GM21825 (cell line): ENCODE data around the gene GJD3.

Experiments
- ATAC-seq: cut with Tn5 transposase; IDR thresholded peaks from one replicate; pipeline ENCODE4 v1.9.1; 2021; ENCODE audit warnings: mild to moderate bottlenecking, moderate library complexity; ENCODE audit not compliant: unreplicated experiment

The GJD3 gene

GRCh38 chr17:40342504-40343218 is 21.9 kb downstream of the GJD3 start:
- no peak for ATAC-seq

- ATAC-seq = no peak
Observed at GRCh38 chr17:40341808-40342503, 22.6 kb downstream of the GJD3 start.

GRCh38 chr17:40340880-40341807 is 23.4 kb downstream of the GJD3 start:
- peak; percentile 58 for ATAC-seq

- no peak for ATAC-seq
Observed at GRCh38 chr17:40340327-40340726, 24.2 kb downstream of the GJD3 start.

- ATAC-seq = no peak
Observed at GRCh38 chr17:40338941-40339649, 25.4 kb downstream of the GJD3 start.

- no peak for ATAC-seq
Observed at GRCh38 chr17:40338058-40338457, 26.5 kb downstream of the GJD3 start.

GRCh38 chr17:40337351-40337750 is 27.2 kb downstream of the GJD3 start:
- ATAC-seq = no peak

- ATAC-seq = no peak
Observed at GRCh38 chr17:40335620-40336019, 28.9 kb downstream of the GJD3 start.

- no peak for ATAC-seq
Observed at GRCh38 chr17:40333781-40334448, 30.6 kb downstream of the GJD3 start.

GRCh38 chr17:40331743-40332641 is 32.5 kb downstream of the GJD3 start:
- no peak for ATAC-seq

GRCh38 chr17:40330850-40331470 is 33.6 kb downstream of the GJD3 start:
- ATAC-seq = no peak

GRCh38 chr17:40329839-40330794 is 34.4 kb downstream of the GJD3 start:
- ATAC-seq = no peak

- ATAC-seq = no peak
Observed at GRCh38 chr17:40328386-40328766, 36.2 kb downstream of the GJD3 start.

- ATAC-seq = no peak
Observed at GRCh38 chr17:40327735-40328385, 36.7 kb downstream of the GJD3 start.

GRCh38 chr17:40327244-40327729 is 37.2 kb downstream of the GJD3 start:
- ATAC-seq = no peak

- no peak for ATAC-seq
Observed at GRCh38 chr17:40326832-40327199, 37.7 kb downstream of the GJD3 start.
